Frontal cortex (tissue), 4 donors: Measurements from ENCODE around the gene GNB1. TPM values are rescaled to one million over a fixed set of nuclear protein-coding genes. Genes with fewer than 3 reads are reported as not detected.
"Not testable (repeated sequence)": the region's sequence is repeated elsewhere in the genome, so short reads cannot be mapped to it uniquely, and the experiment has no call there.

Experiments
- DNase-seq, 2 donors: peaks; one replicate each; pipeline ENCODE4 v3.0.0; 2012; ENCODE audit warnings: low spot score in 2 of 2
- FAIRE-seq: peaks from 2 replicates; lab custom pipeline; 2012; peaks lifted over from hg19 to GRCh38; lab: Jason Lieb, UNC
- total RNA-seq: library from RNA; depleted of rRNA; stranded (reverse); fragments of >200 nt; gene quantifications from one replicate; pipeline ENCODE4 v1.2.3, GENCODE V29; 2014
- donor health status: control.
- donor health status: control.
- donor health status: control.

The GNB1 gene
- total RNA-seq, 1 donor from 2014 or later = 154 TPM

DNA sequence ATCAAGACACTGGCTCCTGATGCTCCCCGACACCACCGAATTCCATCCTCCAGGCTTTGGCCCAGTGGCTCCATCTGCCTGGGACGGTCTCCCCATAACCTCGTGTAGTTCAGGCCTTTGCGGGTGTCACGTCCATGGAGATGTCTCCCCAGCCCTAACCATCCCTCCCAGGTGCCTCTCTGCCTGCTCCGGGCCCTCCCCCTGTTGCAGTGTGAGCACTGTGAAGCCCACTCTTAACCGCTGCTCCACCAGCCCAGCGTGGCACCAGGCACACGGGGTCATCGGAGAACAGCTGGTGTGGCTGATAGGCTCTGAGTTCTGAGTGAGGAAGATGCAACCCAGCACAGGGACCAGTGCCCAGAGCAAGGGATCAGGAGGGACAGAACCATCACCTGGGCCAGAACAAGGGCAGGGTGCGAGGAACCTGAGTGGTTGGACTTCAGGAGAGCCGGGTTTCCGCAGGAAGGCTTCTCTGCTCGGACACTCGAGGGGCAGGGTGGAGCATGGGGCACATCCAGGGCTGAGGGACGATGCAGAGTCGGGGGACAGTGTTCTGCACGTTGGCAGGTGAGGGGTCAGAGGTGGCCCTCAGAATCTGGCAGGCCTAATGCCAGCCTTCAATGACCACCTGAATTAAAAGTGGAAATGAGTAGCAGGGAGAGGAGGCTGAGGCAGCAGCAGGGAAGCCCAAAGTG, 2.6 kb upstream of the GNB1 start:
- DNase-seq (peak in 1 of 2 donors; percentile 15), FAIRE-seq (no peak)

DNA sequence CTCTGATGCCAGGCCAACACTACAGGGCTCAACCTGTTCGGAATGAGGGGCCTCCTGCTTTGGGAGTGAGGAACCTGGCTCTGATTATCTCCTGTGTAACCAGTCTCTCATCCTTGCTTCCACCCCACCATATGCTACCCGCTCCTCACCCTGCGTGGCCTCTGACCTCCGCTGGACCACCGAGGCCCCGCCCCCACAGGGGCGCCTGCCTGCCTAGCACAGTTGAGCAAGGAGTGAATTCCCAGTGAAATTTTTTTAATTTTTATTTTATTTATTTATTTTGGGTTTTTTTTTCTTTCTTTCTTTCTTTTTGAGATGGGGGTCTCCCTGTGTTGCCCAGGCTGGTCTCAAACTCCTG, 1.9 kb upstream of the GNB1 start:
- FAIRE-seq (no peak), DNase-seq (no peak)

GRCh38 chr1:1892079-1892762, 1.3 kb upstream of the GNB1 start:
- no peak for FAIRE-seq
- DNase-seq = peak in 1 of 2 donors; percentile 17

- FAIRE-seq = no peak
- DNase-seq = peak in 1 of 2 donors; percentile 77
Observed at GRCh38 chr1:1891349-1892078, 627 bp upstream of the GNB1 start.

DNA sequence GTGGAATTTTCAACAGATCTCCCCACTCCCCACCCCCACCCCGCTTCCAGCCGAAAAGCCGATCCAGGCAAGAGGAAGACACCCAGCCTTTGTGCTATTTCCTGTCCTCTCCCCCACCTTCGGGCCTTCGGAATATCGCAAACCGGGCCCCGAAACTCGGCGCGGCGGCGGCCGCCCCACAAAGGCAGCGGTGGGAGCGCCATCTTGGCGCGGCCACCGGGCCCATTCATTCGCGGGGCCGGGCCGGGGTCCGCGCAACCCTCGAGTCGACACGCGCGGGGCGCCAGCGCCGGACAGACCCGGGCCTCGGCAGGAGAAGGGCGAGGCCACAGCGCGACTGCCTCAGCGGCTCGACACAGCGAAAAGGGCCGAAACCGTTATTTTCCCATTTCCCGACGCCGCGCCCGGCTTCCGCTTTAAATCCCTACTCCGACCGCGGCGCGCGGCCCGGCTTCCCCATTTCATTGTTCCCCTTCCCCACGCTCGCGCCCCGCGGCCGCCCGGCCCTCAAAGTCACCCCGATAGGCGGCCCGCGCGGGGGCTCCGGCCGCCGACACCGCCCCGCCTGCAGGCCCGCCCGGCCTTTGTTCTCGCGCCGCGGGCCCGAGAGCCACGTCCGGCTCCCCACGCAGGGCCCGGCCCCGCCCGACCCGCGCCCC, 911 bp downstream of the GNB1 start:
- no peak for FAIRE-seq
- DNase-seq = peak; percentile 57 to 58

DNA sequence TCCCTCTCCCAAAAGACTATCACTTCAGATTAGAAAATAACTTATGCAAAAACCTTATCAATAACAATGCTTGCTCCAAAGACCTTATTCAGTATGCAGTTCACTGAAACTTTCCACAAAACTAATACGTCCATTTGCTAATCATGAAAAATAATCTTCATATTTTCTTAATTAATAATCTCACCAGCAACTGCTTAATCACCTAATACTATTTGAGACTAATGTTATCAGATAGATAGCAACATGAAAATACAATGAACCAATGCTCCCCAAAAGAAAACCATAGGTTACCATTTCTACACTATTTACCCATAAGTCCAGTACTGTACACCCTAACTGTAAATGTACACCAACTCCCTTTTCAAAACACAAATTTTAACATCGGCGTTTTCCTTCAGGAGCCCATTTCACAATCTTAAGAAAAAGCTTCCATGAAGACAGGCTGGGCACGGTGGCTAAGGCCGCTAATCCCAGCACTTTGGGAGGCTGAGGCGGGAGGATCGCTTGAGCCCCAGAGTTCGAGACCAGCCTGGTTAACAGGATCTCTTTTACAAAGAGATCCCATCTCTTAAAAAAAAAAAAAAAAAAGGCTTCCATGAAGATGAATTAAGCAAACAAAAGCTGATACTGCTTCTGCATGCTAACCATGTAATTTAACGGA, 1.7 kb downstream of the GNB1 start:
- DNase-seq (no peak), FAIRE-seq (no peak)

GRCh38 chr1:1883890-1884289, 7.0 kb downstream of the GNB1 start:
- DNase-seq, FAIRE-seq: not testable (repeated sequence)

GRCh38 chr1:1883092-1883873, 7.6 kb downstream of the GNB1 start:
- DNase-seq (no peak), FAIRE-seq (no peak)

GRCh38 chr1:1881727-1882126, 9.2 kb downstream of the GNB1 start:
- DNase-seq (no peak), FAIRE-seq (no peak)

DNA sequence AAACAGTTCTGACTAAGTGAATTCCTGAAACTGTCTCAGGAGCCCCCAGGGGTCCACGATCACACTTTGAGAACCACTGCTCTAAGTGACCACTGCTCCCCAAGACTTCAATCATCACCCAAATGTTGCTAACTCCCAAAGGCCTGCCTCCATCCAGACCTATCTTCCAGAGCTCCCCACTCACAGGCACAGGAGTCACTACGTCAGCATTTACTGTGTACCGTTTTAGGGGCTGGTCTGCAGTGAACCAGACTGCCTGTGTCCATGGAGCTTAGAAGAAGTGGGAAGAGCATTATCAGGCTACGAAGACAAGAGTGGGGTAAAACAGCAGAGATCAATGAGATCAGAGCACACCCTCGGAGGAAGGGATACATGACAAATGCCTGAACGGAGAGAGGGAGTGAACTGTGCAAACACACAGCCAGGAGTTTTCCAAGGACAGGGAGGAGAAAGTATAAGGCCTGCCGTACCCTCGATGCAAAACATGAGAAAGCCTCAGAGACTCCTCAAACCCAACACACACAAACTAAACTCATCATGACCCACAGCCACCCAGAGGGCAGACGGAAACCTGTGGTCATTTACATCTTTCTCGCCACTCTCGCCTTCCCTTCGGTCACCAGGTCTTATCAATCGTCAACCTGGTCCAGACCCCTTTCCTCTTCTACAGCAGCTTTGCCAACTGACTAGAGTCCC, 10.1 kb downstream of the GNB1 start:
- no peak for FAIRE-seq
- no peak for DNase-seq

GRCh38 chr1:1879942-1880341, 10.9 kb downstream of the GNB1 start:
- DNase-seq (no peak), FAIRE-seq (no peak)

DNA sequence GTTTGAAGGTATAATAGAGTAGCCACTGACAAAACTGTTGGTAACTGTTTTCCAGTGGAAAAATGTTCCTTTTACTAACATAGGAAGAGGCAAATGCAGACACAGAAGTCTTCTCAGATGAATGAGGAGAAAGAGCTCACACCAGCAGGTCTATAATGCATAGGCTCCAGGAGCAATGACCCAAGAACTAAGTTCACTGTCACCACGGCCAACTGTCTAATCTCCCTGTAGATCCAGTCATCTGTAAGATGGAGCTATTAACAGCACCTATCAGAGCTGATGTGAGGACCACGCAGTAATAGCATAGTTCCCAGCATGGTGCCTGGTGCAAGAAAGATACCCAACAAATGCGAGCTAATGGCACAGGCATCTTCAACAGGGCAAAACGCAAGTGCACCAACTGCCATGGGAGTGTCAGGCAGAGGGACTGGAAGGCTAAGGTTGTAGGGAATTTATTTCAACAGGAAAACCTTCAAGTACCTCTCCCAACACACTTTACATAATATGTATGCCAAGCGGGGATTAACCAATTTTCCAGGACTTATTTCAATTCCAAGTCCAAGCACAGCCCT, 12.9 kb downstream of the GNB1 start:
- no peak for DNase-seq
- FAIRE-seq = no peak

DNA sequence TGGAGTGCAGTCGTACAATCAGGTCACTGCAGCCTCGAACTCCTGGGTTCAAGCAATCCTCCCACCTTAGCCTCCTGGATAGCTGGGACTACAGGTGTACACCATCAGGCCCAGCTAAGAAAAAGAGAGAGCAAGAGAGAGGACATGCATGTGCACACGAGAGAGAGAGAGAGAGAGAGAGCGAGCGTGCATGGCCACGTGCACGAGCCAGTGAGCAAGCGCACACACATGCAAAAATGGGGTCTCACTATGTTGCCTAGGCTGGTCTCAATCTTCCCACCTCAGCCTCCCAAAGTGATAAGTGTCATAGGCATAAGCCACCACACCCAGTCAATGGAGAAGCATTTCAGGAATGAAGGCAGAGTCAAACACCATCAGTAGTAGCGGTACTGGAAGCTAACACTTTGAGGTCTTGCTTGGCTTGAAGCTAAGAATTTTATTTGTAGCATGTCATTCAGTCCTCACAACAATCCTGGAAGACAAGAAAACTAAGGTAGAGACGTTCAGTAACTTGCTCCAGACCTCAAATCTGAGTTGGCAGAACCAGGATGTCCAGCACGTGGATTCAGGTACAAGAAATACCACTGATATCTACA, 14.5 kb downstream of the GNB1 start:
- no peak for FAIRE-seq
- DNase-seq = no peak

DNA sequence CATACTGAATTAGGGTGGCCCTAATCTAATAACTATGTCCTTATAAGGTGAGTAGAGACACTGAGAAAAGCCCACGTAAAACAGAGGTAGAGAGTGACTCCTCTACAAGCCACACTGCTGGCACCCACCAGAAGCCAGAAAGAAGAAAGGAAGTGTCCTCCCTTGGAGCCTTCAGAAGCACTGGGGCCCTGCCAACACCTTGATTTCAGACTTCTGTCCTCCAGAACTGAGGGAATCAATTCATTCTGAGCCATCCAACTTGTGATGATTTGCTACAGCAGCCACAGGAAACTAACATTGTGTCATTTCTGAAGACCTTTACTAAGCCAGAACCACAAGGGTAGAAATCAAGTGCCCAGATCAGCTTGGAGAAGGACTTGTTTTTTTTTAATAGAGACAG, 15.0 kb downstream of the GNB1 start:
- FAIRE-seq (no peak), DNase-seq (no peak)

GRCh38 chr1:1874901-1875300, 16.0 kb downstream of the GNB1 start:
- FAIRE-seq (no peak), DNase-seq (no peak)

GRCh38 chr1:1873186-1873585, 17.7 kb downstream of the GNB1 start:
- FAIRE-seq (no peak), DNase-seq (no peak)

DNA sequence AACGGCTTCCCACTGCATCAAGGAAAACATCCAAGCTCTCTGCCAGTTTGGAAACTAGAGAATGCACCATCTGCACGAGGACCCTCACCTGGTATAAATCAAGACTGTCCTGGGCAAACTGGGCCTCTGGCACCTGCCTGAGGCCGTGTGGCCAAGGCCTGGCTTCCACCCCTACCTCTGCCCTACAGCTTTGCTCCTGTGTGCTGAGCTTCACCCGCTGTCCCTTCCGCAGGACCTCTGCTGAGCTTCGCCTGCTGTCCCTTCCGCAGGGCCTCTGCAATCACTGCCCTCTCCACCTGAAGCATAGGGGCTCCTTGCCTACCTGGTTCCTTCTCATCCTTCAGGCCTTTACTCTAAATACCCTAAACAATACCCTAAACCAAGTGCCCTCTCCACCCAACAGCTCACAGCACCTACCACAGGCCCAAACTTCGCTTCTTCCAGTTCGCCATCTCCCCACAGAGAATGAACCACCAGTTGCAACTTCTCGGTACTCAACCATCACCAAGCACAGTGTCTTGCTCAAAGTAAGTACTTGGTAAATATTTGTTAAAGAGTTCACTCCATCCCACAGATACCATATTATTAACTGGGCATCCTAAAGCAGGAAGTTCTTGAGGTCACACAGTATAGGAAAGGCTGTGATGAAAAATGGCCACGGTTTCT, 18.4 kb downstream of the GNB1 start:
- FAIRE-seq (no peak), DNase-seq (no peak)
